Measurements from ENCODE around the gene SHMT1.
"Not testable (repeated sequence)": the region's sequence is repeated elsewhere in the genome, so short reads cannot be mapped to it uniquely, and the experiment has no call there.

SHMT1 gene

DNA sequence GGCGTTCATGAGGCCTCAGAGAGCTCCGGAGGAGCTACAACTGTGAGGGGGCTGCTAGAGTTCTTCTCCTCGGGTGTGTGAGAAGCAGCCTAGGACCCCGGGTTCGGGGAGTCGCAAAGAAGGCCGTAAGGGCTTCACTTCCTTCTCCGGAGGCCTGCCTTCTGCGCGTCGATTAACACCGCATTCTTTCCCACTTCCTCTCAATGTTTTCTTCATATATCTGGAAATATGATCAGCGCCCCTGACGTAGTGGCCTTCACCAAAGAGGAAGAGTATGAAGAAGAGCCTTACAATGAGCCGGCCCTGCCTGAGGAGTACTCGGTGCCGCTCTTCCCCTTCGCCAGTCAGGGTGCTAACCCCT is 47.8 kb downstream of the SHMT1 start:
- H3K4me3 ChIP-seq (replicated peaks; ENCODE audit: low read depth, low read length), result peak overlapping the region; percentile 95
- no peak for DNase-seq (ENCODE audit: extremely low read depth, low read depth)
- TF ChIP-seq, protein P1, sequence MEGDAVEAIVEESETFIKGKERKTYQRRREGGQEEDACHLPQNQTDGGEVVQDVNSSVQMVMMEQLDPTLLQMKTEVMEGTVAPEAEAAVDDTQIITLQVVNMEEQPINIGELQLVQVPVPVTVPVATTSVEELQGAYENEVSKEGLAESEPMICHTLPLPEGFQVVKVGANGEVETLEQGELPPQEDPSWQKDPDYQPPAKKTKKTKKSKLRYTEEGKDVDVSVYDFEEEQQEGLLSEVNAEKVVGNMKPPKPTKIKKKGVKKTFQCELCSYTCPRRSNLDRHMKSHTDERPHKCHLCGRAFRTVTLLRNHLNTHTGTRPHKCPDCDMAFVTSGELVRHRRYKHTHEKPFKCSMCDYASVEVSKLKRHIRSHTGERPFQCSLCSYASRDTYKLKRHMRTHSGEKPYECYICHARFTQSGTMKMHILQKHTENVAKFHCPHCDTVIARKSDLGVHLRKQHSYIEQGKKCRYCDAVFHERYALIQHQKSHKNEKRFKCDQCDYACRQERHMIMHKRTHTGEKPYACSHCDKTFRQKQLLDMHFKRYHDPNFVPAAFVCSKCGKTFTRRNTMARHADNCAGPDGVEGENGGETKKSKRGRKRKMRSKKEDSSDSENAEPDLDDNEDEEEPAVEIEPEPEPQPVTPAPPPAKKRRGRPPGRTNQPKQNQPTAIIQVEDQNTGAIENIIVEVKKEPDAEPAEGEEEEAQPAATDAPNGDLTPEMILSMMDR (IDR thresholded peaks at IDR 0.05; ENCODE audit: low read depth, low read length, missing control alignments), result no peak

DNA sequence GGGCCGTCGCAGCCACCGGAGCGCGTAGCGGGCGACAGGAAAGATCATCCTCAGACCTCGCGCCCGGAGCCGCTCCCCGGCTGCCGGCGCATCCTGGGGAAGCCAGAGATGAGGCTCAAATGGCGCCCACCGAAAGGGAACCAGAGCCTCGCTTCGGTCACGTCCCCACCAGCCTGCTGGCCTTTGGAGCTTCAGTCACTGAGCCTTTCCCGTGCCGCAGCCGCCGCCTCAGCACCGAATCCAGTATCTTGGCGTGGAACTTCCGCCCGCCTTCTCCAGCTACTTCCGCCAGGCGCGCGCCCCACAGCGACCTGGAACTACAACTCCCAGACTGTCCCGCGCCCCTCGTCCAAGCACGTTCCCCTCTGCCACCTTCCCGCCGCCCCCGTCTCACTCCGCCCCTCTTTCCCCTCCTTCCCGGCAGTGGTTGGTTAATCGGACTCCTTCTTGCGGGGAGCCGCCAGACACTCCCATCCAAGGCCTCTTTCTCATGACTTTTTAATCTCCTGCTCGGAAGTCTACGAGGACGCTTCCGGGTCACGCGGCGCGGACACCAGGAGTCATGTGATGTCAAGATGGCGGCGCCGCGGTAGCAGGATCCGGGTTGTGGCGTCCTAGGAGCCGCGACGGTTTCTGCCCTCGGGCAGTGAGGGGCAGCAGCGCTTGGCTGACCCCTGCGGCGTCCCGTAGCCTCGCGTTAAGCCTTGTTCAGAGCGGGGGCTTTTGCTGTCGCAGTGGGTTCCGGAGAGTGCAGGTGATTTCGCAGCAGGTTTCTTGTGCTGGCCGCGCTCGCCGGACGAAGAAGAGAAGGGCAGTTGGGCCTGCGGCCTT is 48.4 kb downstream of the SHMT1 start, which contains the start of the genes SMCR8 and TOP3A:
TSS of gene SMCR8 (plus strand) at position 563 of the 831 bp plus-strand sequence. CDS start 497 bp downstream, outside the sequence.
TSS of gene TOP3A (minus strand) at position 264 of the 831 bp plus-strand sequence. CDS start at position 48, 216 bp downstream.
- H3K4me3 ChIP-seq (replicated peaks; ENCODE audit: low read depth, low read length), result peak within 1 kb of the TSS; percentile 95
- DNase-seq (ENCODE audit: extremely low read depth, low read depth), result peak; percentile 95
- TF ChIP-seq, protein P1 (IDR thresholded peaks at IDR 0.05; ENCODE audit: low read depth, low read length, missing control alignments), result no peak

DNA sequence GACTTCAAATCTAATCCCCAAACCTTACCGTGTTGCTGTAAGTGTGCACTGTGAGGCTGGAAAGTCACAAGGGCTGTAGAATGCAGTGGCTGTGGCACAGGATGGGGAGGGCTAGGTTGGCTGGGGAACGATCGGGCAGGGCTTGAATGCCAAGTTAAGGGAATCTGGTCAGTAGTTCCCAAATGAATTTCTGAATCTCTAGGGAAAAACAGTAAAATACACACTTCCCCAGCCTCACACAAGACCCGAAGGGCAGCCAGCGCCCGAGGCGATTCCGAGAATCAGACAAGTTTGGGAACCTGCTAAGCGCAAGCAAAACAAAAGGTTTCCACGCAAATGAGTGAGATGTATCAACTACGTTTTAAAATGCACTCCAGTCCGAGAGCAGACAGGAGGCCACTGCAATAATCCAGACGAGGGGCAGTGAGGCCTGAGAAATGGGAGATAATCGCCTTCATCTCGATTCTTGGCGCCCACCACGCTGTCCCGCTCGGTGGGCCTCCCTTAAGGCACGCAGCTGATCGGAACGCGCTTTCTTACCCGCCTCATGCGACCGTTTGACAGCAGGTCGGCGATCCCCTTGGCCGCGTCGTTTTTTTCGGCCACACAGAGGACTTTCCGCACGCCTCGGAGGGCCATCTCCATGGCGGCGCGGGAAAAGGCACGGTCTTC is 49.2 kb downstream of the SHMT1 start:
- H3K4me3 ChIP-seq (replicated peaks; ENCODE audit: low read depth, low read length), result peak overlapping the region; percentile 95
- TF ChIP-seq, protein P1 (IDR thresholded peaks at IDR 0.05; ENCODE audit: low read depth, low read length, missing control alignments), result no peak
- DNase-seq (ENCODE audit: extremely low read depth, low read depth), result no peak

DNA sequence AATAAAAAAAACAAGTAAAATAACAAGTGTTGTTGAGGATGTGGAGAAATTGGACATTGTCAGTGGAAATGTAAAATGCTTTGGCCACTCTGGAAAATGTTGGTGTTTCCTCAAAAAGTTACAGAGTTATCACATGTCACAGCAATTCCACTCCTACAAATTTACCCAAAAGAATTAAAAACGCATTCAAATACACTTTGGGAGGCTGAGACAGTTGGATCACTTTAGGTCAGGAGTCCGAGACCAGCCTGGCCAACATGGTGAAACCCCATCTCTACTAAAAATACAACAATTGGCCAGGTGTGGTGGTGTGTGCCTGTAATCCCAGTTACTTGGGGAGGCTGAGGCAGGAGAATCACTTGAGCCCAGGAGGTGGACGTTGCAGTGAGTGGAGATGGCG is 54.1 kb downstream of the SHMT1 start:
- no peak for DNase-seq (ENCODE audit: extremely low read depth, low read depth)
- no peak overlapping the region for H3K4me3 ChIP-seq (replicated peaks; ENCODE audit: low read depth, low read length)
- TF ChIP-seq, protein P1 (IDR thresholded peaks at IDR 0.05; ENCODE audit: low read depth, low read length, missing control alignments), result no peak

DNA sequence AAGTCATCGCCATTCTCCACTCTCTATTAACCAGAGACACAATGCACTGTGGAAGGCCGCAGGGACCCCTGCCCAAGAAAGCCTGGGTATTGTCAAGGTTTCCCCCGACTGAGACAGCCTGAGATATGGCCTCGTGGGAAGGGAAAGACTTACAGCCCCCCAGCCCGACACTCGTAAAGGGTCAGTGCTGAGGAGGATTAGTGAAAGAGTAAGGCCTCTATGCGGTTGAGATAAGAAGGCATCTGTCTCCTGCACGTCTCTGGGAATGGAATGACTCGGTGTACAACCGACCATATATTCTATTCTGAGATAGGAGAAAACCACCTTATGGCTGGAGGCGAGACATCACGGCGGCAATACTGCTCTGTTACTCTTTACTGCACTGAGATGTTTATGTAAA is 60.1 kb downstream of the SHMT1 start:
- DNase-seq (ENCODE audit: extremely low read depth, low read depth); H3K4me3 ChIP-seq (replicated peaks; ENCODE audit: low read depth, low read length): not testable (repeated sequence)

DNA sequence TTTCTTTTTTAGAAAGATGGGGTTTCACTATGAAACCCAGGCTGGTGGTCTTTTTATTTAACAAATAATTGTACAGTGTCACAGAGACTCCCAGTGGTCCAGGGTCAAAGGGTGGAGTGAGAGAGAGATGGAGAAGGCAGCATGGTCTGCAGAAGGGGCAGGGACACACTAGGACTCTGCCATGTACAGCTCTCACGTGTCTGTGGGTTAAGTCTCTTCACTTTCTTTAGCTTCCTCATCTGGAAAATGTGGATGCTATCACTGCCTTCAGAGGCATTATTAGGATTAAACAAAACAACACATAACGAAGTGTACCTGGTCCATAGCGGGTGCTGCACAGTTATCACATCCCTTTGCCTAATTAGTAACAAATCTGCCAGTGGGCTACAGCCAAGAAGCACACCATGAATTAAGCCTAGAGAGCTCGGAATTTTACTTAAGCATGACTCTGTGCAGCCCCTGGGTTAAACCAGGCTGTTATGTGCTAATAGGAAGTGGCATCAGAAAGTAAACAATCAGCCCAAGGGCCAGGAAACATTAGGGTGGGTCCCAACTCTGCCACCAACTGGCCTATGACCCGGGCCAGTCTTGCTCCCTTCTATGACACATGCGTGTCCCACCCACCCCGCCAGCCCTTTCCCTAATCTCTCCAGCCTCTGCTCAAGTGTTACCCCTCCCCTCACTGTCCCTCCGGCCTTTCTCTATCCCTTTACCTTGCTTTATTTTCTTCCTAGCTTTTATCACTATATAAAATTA is 62.4 kb downstream of the SHMT1 start:
- no peak overlapping the region for H3K4me3 ChIP-seq (replicated peaks; ENCODE audit: low read depth, low read length)
- no peak for DNase-seq (ENCODE audit: extremely low read depth, low read depth)
- TF ChIP-seq, protein P1 (IDR thresholded peaks at IDR 0.05; ENCODE audit: low read depth, low read length, missing control alignments), result no peak

DNA sequence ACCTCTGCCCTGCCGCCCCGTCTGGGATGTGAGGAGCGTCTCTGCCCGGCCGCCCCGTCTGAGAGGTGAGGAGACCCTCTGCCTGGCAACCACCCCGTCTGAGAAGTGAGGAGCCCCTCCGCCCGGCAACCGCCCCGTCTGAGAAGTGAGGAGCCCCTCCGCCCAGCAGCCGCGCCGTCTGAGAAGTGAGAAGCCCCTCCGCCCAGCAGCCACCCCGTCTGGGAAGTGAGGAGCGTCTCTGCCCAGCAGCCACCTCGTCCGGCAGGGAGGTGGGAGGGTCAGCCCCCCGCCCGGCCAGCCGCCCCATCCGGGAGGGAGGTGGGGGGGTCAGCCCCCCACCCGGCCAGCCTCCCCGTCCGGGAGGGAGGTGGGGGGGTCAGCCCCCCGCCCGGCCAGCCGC is 65.3 kb downstream of the SHMT1 start:
- DNase-seq (ENCODE audit: extremely low read depth, low read depth); H3K4me3 ChIP-seq (replicated peaks; ENCODE audit: low read depth, low read length): not testable (repeated sequence)

Data from HFF-Myc (cell line).